SH-SY5Y (cell line): ENCODE data around the gene KDM4D.

Source experiments
- GATA2 ChIP-seq: IDR thresholded peaks from 2 replicates; pipeline ENCODE4 v1.6.1; 2011; ENCODE audit warnings: mild to moderate bottlenecking, low read depth, low read length
- GATA3 ChIP-seq: IDR thresholded peaks from 2 replicates; pipeline ENCODE4 v1.6.1; 2011; ENCODE audit warnings: low read depth, mild to moderate bottlenecking, low read length, moderate library complexity

GRCh38 chr11:94938095-94939055, 35.1 kb upstream of the KDM4D start:
- TF ChIP-seq GATA2 = no peak
- no peak for TF ChIP-seq GATA3
